ENCODE results near the gene TNNT3.
"Not testable (repeated sequence)": the region's sequence is repeated elsewhere in the genome, so short reads cannot be mapped to it uniquely, and the experiment has no call there.

Gene TNNT3

GRCh38 chr11:1884303-1884700 lies 35.2 kb upstream of the TNNT3 start:
- intact Hi-C loops (cut with DNase I; ENCODE audit: low total_unique reads): loop anchor here (10.0 kb wide), 1 partner anchor 270 kb away; no protein-coding TSS in a partner anchor
- H3K27ac ChIP-seq: no peak overlapping the region
- H3K4me3 ChIP-seq: no peak overlapping the region
- no peak for TF ChIP-seq CTCF (IDR thresholded peaks at IDR 0.05)
- H3K9me3 ChIP-seq: no peaks in the 10 kb centered on the region
- peaks cover 0 to 30% (median 8%) of the 10 kb centered on the region in 3 donors for H3K36me3 ChIP-seq
- peaks cover 0 to 29% (median 14%) of the 10 kb centered on the region in 4 donors for H3K4me1 ChIP-seq
- peaks cover 0 to 2% of the 10 kb centered on the region in 2 donors for H3K27me3 ChIP-seq
- DNase-seq: peak in 1 of 2 donors; percentile 40

GRCh38 chr11:1886551-1886950 lies 33.0 kb upstream of the TNNT3 start:
- not testable (repeated sequence) for H3K4me3 ChIP-seq, DNase-seq, H3K9me3 ChIP-seq, H3K27ac ChIP-seq
- peaks cover 0 to 11% (median 9%) of the 10 kb centered on the region in 4 donors for H3K4me1 ChIP-seq
- H3K27me3 ChIP-seq: peaks cover 0 to 17% of the 10 kb centered on the region in 2 donors
- intact Hi-C loops (cut with DNase I; ENCODE audit: low total_unique reads): loop anchor here (2.0 to 10.0 kb wide), 2 partner anchors 46 to 268 kb away; no protein-coding TSS in a partner anchor
- peaks cover 0 to 36% (median 8%) of the 10 kb centered on the region in 3 donors for H3K36me3 ChIP-seq

- peaks cover 0 to 15% of the 10 kb centered on the region in 2 donors for H3K27me3 ChIP-seq
- no peak overlapping the region for H3K27ac ChIP-seq
- peaks cover 0 to 5% (median 0%) of the 10 kb centered on the region in 4 donors for H3K4me1 ChIP-seq
- intact Hi-C loops (cut with DNase I; ENCODE audit: low total_unique reads): loop anchor here (2.0 to 10.0 kb wide), 2 partner anchors 47 to 267 kb away; no protein-coding TSS in a partner anchor
- H3K36me3 ChIP-seq: peaks cover 0 to 36% (median 8%) of the 10 kb centered on the region in 3 donors
- H3K4me3 ChIP-seq: no peak overlapping the region
- no peak for DNase-seq
- no peaks in the 10 kb centered on the region for H3K9me3 ChIP-seq
- no peak for TF ChIP-seq CTCF (IDR thresholded peaks at IDR 0.05)
Measured at GRCh38 chr11:1887451-1888346, 31.8 kb upstream of the TNNT3 start.

- intact Hi-C loops (cut with DNase I; ENCODE audit: low total_unique reads): loop anchor here (10.0 kb wide), 1 partner anchor 266 kb away; no protein-coding TSS in a partner anchor
- H3K9me3 ChIP-seq: no peaks in the 10 kb centered on the region
- no peak for DNase-seq
- H3K4me3 ChIP-seq: no peak overlapping the region
- peaks cover 0 to 5% (median 0%) of the 10 kb centered on the region in 4 donors for H3K4me1 ChIP-seq
- H3K27ac ChIP-seq: no peak overlapping the region
- no peak for TF ChIP-seq CTCF (IDR thresholded peaks at IDR 0.05)
- H3K36me3 ChIP-seq: peaks cover 0 to 36% (median 7%) of the 10 kb centered on the region in 3 donors
- H3K27me3 ChIP-seq: peaks cover 0 to 15% of the 10 kb centered on the region in 2 donors
Measured at GRCh38 chr11:1888347-1888753, 31.2 kb upstream of the TNNT3 start.

GRCh38 chr11:1888811-1889210 lies 30.7 kb upstream of the TNNT3 start:
- peaks cover 0 to 5% (median 0%) of the 10 kb centered on the region in 4 donors for H3K4me1 ChIP-seq
- no peak overlapping the region for H3K4me3 ChIP-seq
- peaks cover 0 to 36% (median 2%) of the 10 kb centered on the region in 3 donors for H3K36me3 ChIP-seq
- H3K27ac ChIP-seq: no peak overlapping the region
- H3K27me3 ChIP-seq: peaks cover 0 to 15% of the 10 kb centered on the region in 2 donors
- intact Hi-C loops (cut with DNase I; ENCODE audit: low total_unique reads): loop anchor here (10.0 kb wide), 1 partner anchor 266 kb away; no protein-coding TSS in a partner anchor
- no peaks in the 10 kb centered on the region for H3K9me3 ChIP-seq
- no peak for DNase-seq
- TF ChIP-seq CTCF (IDR thresholded peaks at IDR 0.05): no peak

Measured in tibial artery (tissue), 4 donors.